Transverse colon (tissue), 4 donors: ENCODE data around the gene MDH1B. TPM values are rescaled to one million over a fixed set of nuclear protein-coding genes. Genes with fewer than 3 reads are reported as not detected.

ENCODE experiments used
- DNase-seq: peaks from one replicate; pipeline ENCODE4 v3.0.0-alpha.2; 2019
- H3K27ac ChIP-seq, 4 donors: fragments of 200-600 bp; sonication (generic); 2 replicates each; pipeline ENCODE4 v1.5.1; 2016 to 2018; ENCODE audit warnings: inconsistent platforms in 4 of 4
- H3K27me3 ChIP-seq: fragments of 200-600 bp; sonication (generic); 2 replicates; pipeline ENCODE4 v1.5.1; 2017; ENCODE audit warnings: inconsistent platforms
- H3K36me3 ChIP-seq, 4 donors: fragments of 200-600 bp; sonication (generic); 2 replicates each; pipeline ENCODE4 v1.5.1; 2017 to 2019; ENCODE audit warnings: inconsistent platforms in 4 of 4
- H3K4me1 ChIP-seq, 4 donors: fragments of 200-600 bp; sonication (generic); 2 replicates each; pipeline ENCODE4 v1.5.1; 2017 to 2020; ENCODE audit warnings: inconsistent platforms in 4 of 4
- H3K4me3 ChIP-seq, 4 donors: fragments of 200-600 bp; sonication (generic); 1 replicate in 1 of 4; 2 replicates in 3 of 4; pipeline versions ENCODE4 v1.5.1 to v1.6.1; 2017 to 2019; ENCODE audit warnings: inconsistent platforms in 4 of 4
- H3K9me3 ChIP-seq, 2 donors: fragments of 200-600 bp; sonication (generic); 2 replicates each; pipeline ENCODE4 v1.5.1; 2017 to 2019; ENCODE audit warnings: inconsistent platforms in 2 of 2
- EP300 ChIP-seq: sonication (generic); formaldehyde crosslinking; IDR thresholded peaks from one replicate; pipeline ENCODE4 v1.6.1; 2017; ENCODE audit warnings: antibody characterized with exemption, low read depth
- POLR2A ChIP-seq: fragments of 450-650 bp; IDR thresholded peaks from one replicate; pipeline ENCODE4 v1.6.1; 2016; ENCODE audit warnings: antibody characterized with exemption, mild to moderate bottlenecking, moderate library complexity
- POLR2AphosphoS5 ChIP-seq, 3 donors: sonication (generic); formaldehyde crosslinking; IDR thresholded peaks; one replicate each; pipeline ENCODE4 v1.6.1; 2016; ENCODE audit warnings: antibody characterized with exemption in 3 of 3
- WGBS, 2 donors: methylation state at CpG; one replicate each; pipeline ENCODE4 v1.1.5; 2018; ENCODE audit warnings: low coverage in 1 of 2; 5-methylcytosine and 5-hydroxymethylcytosine counted together
- in situ Hi-C, 4 donors: fragments of 200-750 bp; cut with MboI; loops; one replicate each; pipeline versions ENCODE4 v1.15.0 to v1.15.1; 2017; ENCODE audit warnings: low sequenced_read_pairs in 3 of 4, low pct_ligation_motif_present in 1 of 4, low pct_unique_long_range_greater_than_20kb in 1 of 4
- intact Hi-C: fragments of 100-400 bp; cut with DNase I; formaldehyde crosslinking; loops from one replicate; pipeline ENCODE4 v1.15.1; 2023; ENCODE audit warnings: low total_unique reads
- total RNA-seq, 4 donors: library from RNA; depleted of rRNA; stranded (reverse); fragments of >200 nt; gene quantifications; one replicate each; pipeline ENCODE4 v1.1.0, GENCODE V29; 2016
- TF ChIP-seq, protein P1 (sequence below), 5 experiments: fragments of 200-600 bp in 3 of 5; fragments of 450-650 bp in 2 of 5; sonication (generic) in 3 of 5; IDR thresholded peaks; 1 replicate in 2 of 5; 2 replicates in 3 of 5; pipeline ENCODE4 v1.5.1; 2016 to 2017; ENCODE audit warnings: antibody characterized with exemption in 5 of 5, inconsistent platforms in 3 of 5, mild to moderate bottlenecking in 2 of 5, moderate library complexity in 1 of 5

MDH1B gene
- total RNA-seq, 4 donors from 2014 or later, result 0.55 to 365 (median 0.79) TPM; not detected in 1

DNA sequence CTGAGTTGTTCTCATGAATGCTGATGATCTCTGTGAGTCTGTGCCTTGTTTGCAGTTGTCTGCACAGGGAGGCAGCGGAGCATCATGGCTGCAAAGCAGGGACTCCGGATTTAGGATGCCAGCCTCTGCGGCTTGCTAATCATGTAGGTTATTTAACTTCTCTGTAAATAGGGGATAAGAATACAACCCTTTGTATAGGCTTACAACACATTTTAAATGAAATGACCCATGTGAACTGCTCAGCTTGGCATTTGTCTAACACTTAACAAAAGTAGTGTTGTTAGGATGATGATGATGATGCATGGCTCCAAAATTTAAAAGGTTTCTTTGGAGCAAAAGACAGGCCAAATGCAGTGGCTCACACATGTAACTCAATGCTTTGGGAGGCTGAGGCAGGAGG is 66.3 kb downstream of the MDH1B start:
- Histone ChIP-seq H3K4me3 (no peak overlapping the region), H3K27me3 (peaks cover 14% of the 10 kb centered on the region), H3K27ac (no peak overlapping the region), H3K36me3 (no peaks in the 10 kb centered on the region), H3K4me1 (no peaks in the 10 kb centered on the region), H3K9me3 (no peaks in the 10 kb centered on the region)
- DNase-seq, result no peak
- in situ Hi-C loops (loop anchor here in 3 of 4 donors (10.0 to 25.0 kb wide), 5 partner anchors 76 to 776 kb away; no protein-coding TSS in a partner anchor), intact Hi-C loops (loop anchor here (10.0 kb wide), 1 partner anchor 766 kb away; no protein-coding TSS in a partner anchor)
- TF ChIP-seq EP300 (no peak), POLR2A (no peak), POLR2AphosphoS5 (IDR thresholded peaks at IDR 0.05) (no peak)
- TF ChIP-seq, protein P1, sequence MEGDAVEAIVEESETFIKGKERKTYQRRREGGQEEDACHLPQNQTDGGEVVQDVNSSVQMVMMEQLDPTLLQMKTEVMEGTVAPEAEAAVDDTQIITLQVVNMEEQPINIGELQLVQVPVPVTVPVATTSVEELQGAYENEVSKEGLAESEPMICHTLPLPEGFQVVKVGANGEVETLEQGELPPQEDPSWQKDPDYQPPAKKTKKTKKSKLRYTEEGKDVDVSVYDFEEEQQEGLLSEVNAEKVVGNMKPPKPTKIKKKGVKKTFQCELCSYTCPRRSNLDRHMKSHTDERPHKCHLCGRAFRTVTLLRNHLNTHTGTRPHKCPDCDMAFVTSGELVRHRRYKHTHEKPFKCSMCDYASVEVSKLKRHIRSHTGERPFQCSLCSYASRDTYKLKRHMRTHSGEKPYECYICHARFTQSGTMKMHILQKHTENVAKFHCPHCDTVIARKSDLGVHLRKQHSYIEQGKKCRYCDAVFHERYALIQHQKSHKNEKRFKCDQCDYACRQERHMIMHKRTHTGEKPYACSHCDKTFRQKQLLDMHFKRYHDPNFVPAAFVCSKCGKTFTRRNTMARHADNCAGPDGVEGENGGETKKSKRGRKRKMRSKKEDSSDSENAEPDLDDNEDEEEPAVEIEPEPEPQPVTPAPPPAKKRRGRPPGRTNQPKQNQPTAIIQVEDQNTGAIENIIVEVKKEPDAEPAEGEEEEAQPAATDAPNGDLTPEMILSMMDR (IDR thresholded peaks at IDR 0.05), result no peak
- WGBS, 2 donors, result 60 to 90% methylated on average over 1 to 3 of the region's 3 CpGs

DNA sequence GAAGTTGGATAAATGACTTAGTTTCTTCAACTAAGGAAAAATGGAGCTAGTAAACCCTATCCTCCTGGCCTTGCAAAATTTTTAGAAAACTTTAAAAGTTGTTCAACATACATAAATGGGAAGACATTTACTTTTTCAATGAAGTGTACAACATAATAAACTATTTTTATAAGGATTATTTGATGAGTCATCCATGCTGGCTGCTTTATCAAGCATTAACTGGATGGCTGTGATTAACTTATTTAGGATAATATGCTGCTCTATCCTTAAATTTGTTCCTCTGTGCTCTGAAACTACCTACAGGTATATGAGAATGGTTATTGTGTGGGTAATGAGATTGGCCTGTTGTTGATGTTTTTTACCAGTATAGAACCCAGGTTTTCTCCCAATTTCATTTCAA is 68.2 kb downstream of the MDH1B start:
- Histone ChIP-seq H3K27ac (no peak overlapping the region), H3K9me3 (no peaks in the 10 kb centered on the region), H3K27me3 (peaks cover 13% of the 10 kb centered on the region), H3K4me1 (no peaks in the 10 kb centered on the region), H3K4me3 (no peak overlapping the region), H3K36me3 (no peaks in the 10 kb centered on the region)
- in situ Hi-C loops (loop anchor here in 3 of 4 donors (10.0 to 25.0 kb wide), 5 partner anchors 78 to 778 kb away; no protein-coding TSS in a partner anchor), intact Hi-C loops (loop anchor here (10.0 kb wide), 1 partner anchor 768 kb away; no protein-coding TSS in a partner anchor)
- TF ChIP-seq POLR2AphosphoS5 (IDR thresholded peaks at IDR 0.05), result no peak
- no peak for TF ChIP-seq EP300
- TF ChIP-seq, protein P1 (IDR thresholded peaks at IDR 0.05), result no peak
- no peak for TF ChIP-seq POLR2A
- no peak for DNase-seq

DNA sequence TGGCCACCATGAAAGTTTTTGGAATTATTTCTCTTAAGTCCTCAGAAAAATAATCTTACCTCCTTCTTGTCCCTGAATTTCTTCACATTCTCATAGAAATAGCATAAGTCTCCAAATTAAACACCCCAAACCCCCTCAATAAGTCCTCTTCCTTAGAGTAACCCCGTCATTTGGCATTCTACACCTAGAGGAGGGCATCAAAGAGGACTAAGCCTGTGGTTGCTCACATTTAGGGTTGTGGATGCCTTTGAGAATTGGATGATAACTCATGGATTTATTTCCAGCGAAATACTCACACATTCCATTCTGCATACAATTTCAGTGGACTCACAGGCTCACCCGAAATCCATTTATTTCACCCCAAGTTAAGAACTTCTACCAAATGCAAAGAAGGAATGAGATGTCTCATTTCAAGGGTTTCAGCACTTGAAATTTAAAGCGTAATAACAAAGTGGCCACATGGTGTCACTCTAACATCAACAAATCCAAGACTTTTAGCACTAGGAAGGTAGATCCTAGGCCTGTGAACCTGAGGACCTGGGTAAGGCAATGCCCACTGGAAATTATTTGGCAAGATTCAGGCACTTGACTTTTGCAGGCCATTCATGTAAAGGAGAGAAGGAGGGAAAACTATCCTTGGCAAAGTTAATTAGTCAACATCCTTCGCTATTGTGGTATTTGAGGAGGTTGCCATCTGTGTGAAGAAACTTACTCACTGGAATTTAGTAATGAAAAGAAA is 71.6 kb downstream of the MDH1B start:
- no peak overlapping the region for H3K4me3 ChIP-seq
- DNase-seq, result no peak
- 27 to 44% methylated on average over 2 to 5 of the region's 5 CpGs for WGBS, 2 donors
- H3K9me3 ChIP-seq, result no peaks in the 10 kb centered on the region
- in situ Hi-C loops, result loop anchor here in 3 of 4 donors (5.0 to 25.0 kb wide), 6 partner anchors 81 to 781 kb away; no protein-coding TSS in a partner anchor
- TF ChIP-seq POLR2A (no peak), EP300 (no peak), POLR2AphosphoS5 (IDR thresholded peaks at IDR 0.05) (no peak)
- TF ChIP-seq, protein P1 (IDR thresholded peaks at IDR 0.05), result peak; percentile 51 to 71 (median 58)
- intact Hi-C loops, result loop anchor here (10.0 kb wide), 1 partner anchor 771 kb away; no protein-coding TSS in a partner anchor
- H3K27ac ChIP-seq, result no peak overlapping the region
- H3K4me1 ChIP-seq, result no peaks in the 10 kb centered on the region
- no peaks in the 10 kb centered on the region for H3K36me3 ChIP-seq
- no peaks in the 10 kb centered on the region for H3K27me3 ChIP-seq

DNA sequence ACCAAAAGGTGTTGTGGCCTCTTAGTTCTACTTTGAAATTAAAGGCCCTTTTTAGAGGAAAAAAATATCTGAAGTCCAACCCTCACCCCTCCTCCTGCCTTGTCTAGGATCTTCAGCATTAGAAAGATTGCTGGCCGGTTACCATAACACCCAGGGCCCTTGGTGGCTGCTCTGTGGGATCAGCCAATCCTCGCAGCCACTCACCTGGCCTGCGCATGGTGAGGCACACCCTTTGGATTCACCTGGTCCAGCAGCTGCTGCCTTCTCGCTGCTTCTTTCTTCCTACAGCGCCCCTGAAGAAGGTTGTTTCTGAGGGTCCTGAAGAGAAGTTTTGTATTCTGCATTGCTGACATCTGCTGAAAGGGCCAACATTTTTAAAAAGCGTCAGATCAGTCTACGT is 72.2 kb downstream of the MDH1B start:
- no peaks in the 10 kb centered on the region for H3K4me1 ChIP-seq
- no peak for DNase-seq
- intact Hi-C loops (loop anchor here (10.0 kb wide), 1 partner anchor 772 kb away; no protein-coding TSS in a partner anchor), in situ Hi-C loops (loop anchor here in 3 of 4 donors (5.0 to 25.0 kb wide), 6 partner anchors 82 to 782 kb away; no protein-coding TSS in a partner anchor)
- H3K9me3 ChIP-seq, result no peaks in the 10 kb centered on the region
- H3K36me3 ChIP-seq, result no peaks in the 10 kb centered on the region
- H3K27me3 ChIP-seq, result no peaks in the 10 kb centered on the region
- no peak for TF ChIP-seq POLR2AphosphoS5 (IDR thresholded peaks at IDR 0.05)
- TF ChIP-seq, protein P1 (IDR thresholded peaks at IDR 0.05), result no peak
- WGBS, 2 donors, result 73 to 74% methylated on average over 3 to 7 of the region's 7 CpGs
- no peak overlapping the region for H3K4me3 ChIP-seq
- H3K27ac ChIP-seq, result no peak overlapping the region
